SK-N-SH (cell line): ENCODE data around the gene TK2. TPM values are rescaled to one million over a fixed set of nuclear protein-coding genes. Genes with fewer than 3 reads are reported as not detected.

Experiments
- CTCF ChIA-PET: fragments of 300-600, 350-600 bp; formaldehyde crosslinking; extraction: SDS; loops from one replicate; lab custom pipeline; 2021; lab: Yijun Ruan, JAX
- POLR2A ChIA-PET: fragments of 350-600 bp; sonication (Branson Sonifier 250); formaldehyde crosslinking; extraction: SDS; loops from one replicate; lab custom pipeline; 2020; ENCODE audit warnings: antibody characterized with exemption, inconsistent platforms; lab: Yijun Ruan, JAX
- DNase-seq: peaks from one replicate; pipeline ENCODE4 v3.0.0; 2012
- H2AFZ ChIP-seq: fragments of 200-600 bp; sonication (generic); 2 replicates; pipeline ENCODE4 v1.8.1; 2016; ENCODE audit warnings: antibody characterized with exemption, mild to moderate bottlenecking, low read depth
- H3F3A ChIP-seq: fragments of 200-600 bp; sonication (generic); replicated peaks from 2 replicates; pipeline ENCODE3; 2016; ENCODE audit warnings: antibody characterized with exemption, mild to moderate bottlenecking; ENCODE audit not compliant: insufficient read depth
- H3K27ac ChIP-seq, 2 experiments: fragments of 200-500 bp in 1 of 2; fragments of 200-600 bp in 1 of 2; sonication (Bioruptor generic) in 1 of 2; sonication (generic), shearing (Covaris generic) in 1 of 2; 2 replicates each; pipeline versions ENCODE4 v1.5.1 to v1.6.1; 2014 to 2016; ENCODE audit warnings: low read depth in 2 of 2, inconsistent platforms in 1 of 2, low read length in 1 of 2, mild to moderate bottlenecking in 1 of 2, mixed read lengths in 1 of 2
- H3K27me3 ChIP-seq: fragments of 200-600 bp; sonication (generic), shearing (Covaris generic); 2 replicates; pipeline ENCODE4 v1.6.1; 2016; ENCODE audit warnings: mixed run types; ENCODE audit not compliant: insufficient read depth
- H3K36me3 ChIP-seq, 2 experiments: fragments of 200-500 bp in 1 of 2; fragments of 200-600 bp in 1 of 2; sonication (Bioruptor generic) in 1 of 2; sonication (generic) in 1 of 2; replicated peaks in 1 of 2; 2 replicates each; pipeline versions ENCODE3 to v1.5.1; 2014 to 2016; ENCODE audit warnings: low read length in 1 of 2, mild to moderate bottlenecking in 1 of 2; ENCODE audit not compliant: insufficient read depth in 2 of 2, control insufficient read depth in 1 of 2
- H3K4me1 ChIP-seq, 2 experiments: fragments of 200-500 bp in 1 of 2; fragments of 200-600 bp in 1 of 2; sonication (Bioruptor generic) in 1 of 2; sonication (generic), shearing (Covaris generic) in 1 of 2; 2 replicates each; pipeline versions ENCODE4 v1.5.1 to v1.6.1; 2014 to 2016; ENCODE audit warnings: low read depth in 1 of 2, low read length in 1 of 2, mixed run types in 1 of 2; ENCODE audit not compliant: insufficient read depth in 2 of 2, control insufficient read depth in 1 of 2
- H3K4me2 ChIP-seq: fragments of 200-600 bp; sonication (generic), shearing (Covaris generic); 2 replicates; pipeline ENCODE4 v1.6.1; 2017; ENCODE audit warnings: mixed run types
- H3K4me3 ChIP-seq, 2 experiments: fragments of 200-500 bp in 1 of 2; fragments of 200-600 bp in 1 of 2; sonication (Bioruptor generic) in 1 of 2; sonication (generic), shearing (Covaris generic) in 1 of 2; 2 replicates each; pipeline versions ENCODE4 v1.5.1 to v1.8.1; 2014 to 2016; ENCODE audit warnings: low read depth in 2 of 2, inconsistent platforms in 1 of 2, low read length in 1 of 2, mild to moderate bottlenecking in 1 of 2, mixed read lengths in 1 of 2, moderate library complexity in 1 of 2
- H3K79me2 ChIP-seq: fragments of 200-600 bp; sonication (generic); 2 replicates; pipeline ENCODE4 v1.8.1; 2017; ENCODE audit warnings: mild to moderate bottlenecking; ENCODE audit not compliant: insufficient read depth
- H3K9ac ChIP-seq: fragments of 200-600 bp; sonication (generic); 2 replicates; pipeline ENCODE4 v1.6.1; 2017; ENCODE audit warnings: mixed run types
- H3K9me2 ChIP-seq: fragments of 200-600 bp; sonication (generic); 2 replicates; pipeline ENCODE4 v1.6.1; 2017; ENCODE audit warnings: mixed run types
- H3K9me3 ChIP-seq: fragments of 200-600 bp; sonication (generic); 2 replicates; pipeline ENCODE4 v1.6.1; 2017; ENCODE audit warnings: mixed run types, mild to moderate bottlenecking, moderate library complexity
- H4K20me1 ChIP-seq: fragments of 200-600 bp; sonication (generic); 2 replicates; pipeline ENCODE4 v1.6.1; 2017; ENCODE audit warnings: mild to moderate bottlenecking, mixed run types; ENCODE audit not compliant: insufficient read depth
- CHD2 ChIP-seq: fragments of 150-350 bp; IDR thresholded peaks from 2 replicates; pipeline ENCODE4 v1.6.1; 2018; ENCODE audit warnings: low read length; ENCODE audit not compliant: partially characterized antibody
- ELF1 ChIP-seq: IDR thresholded peaks from 2 replicates; pipeline ENCODE4 v1.4.0; 2012
- EP300 ChIP-seq, 2 experiments: IDR thresholded peaks; 2 replicates each; pipeline versions ENCODE4 v1.4.0 to v1.6.1; 2012; ENCODE audit warnings: borderline replicate concordance in 1 of 2, low read depth in 1 of 2, low read length in 1 of 2
- FOSL2 ChIP-seq: IDR thresholded peaks from 2 replicates; pipeline ENCODE4 v1.4.0; 2012; ENCODE audit warnings: low read depth, mild to moderate bottlenecking, moderate library complexity, borderline replicate concordance
- FOXM1 ChIP-seq: IDR thresholded peaks from 2 replicates; pipeline ENCODE4 v1.4.0; 2012; ENCODE audit warnings: low read depth, mild to moderate bottlenecking
- JUND ChIP-seq: IDR thresholded peaks from 2 replicates; pipeline ENCODE4 v1.4.0; 2012
- MEF2A ChIP-seq: IDR thresholded peaks from 2 replicates; pipeline ENCODE4 v1.4.0; 2012; ENCODE audit warnings: low read depth, borderline replicate concordance
- NRF1 ChIP-seq: IDR thresholded peaks from 2 replicates; pipeline ENCODE4 v1.6.1; 2012; ENCODE audit warnings: low read depth, mild to moderate bottlenecking, low read length
- RAD21 ChIP-seq: IDR thresholded peaks from 2 replicates; pipeline ENCODE4 v1.6.1; 2012; ENCODE audit warnings: mild to moderate bottlenecking, low read length
- RCOR1 ChIP-seq: fragments of 150-350 bp; IDR thresholded peaks from 2 replicates; pipeline ENCODE4 v1.6.1; 2017; ENCODE audit warnings: antibody characterized with exemption, low read length
- RFX5 ChIP-seq: IDR thresholded peaks from 2 replicates; pipeline ENCODE4 v1.6.1; 2012; ENCODE audit warnings: mild to moderate bottlenecking, improper control_type of control experiment, low read length
- SMC3 ChIP-seq: IDR thresholded peaks from 2 replicates; pipeline ENCODE4 v1.6.1; 2012; ENCODE audit warnings: low read depth, low read length, improper control_type of control experiment
- TAF1 ChIP-seq: IDR thresholded peaks from 2 replicates; pipeline ENCODE4 v1.6.1; 2012; ENCODE audit warnings: low read depth, mild to moderate bottlenecking, low read length, moderate library complexity, borderline replicate concordance
- TCF12 ChIP-seq: IDR thresholded peaks from 2 replicates; pipeline ENCODE4 v1.4.0; 2012
- TEAD4 ChIP-seq: IDR thresholded peaks from 2 replicates; pipeline ENCODE4 v1.4.0; 2012; ENCODE audit warnings: mild to moderate bottlenecking, borderline replicate concordance; ENCODE audit not compliant: insufficient read depth
- USF2 ChIP-seq: fragments of 150-350 bp; IDR thresholded peaks from 2 replicates; pipeline ENCODE4 v1.6.1; 2017; ENCODE audit warnings: antibody characterized with exemption, low read length, low read depth, borderline replicate concordance
- WGBS: methylation state at CpG from one replicate; pipeline ENCODE4 v1.1.6; 2017; ENCODE audit warnings: low lambda C conversion rate; 5-methylcytosine and 5-hydroxymethylcytosine counted together
- polyA plus RNA-seq, 3 experiments: library from polyadenylated mRNA; depleted of rRNA; stranded (reverse); fragments of >200 nt; gene quantifications; 2 replicates each; pipeline ENCODE4 v1.2.3, GENCODE V29; 2012
- TF ChIP-seq, protein P1 (sequence below): fragments of 200-600 bp; sonication (generic); IDR thresholded peaks from 2 replicates; pipeline ENCODE4 v1.6.1; 2017; ENCODE audit warnings: antibody characterized with exemption, mild to moderate bottlenecking, moderate library complexity

The TK2 gene
- polyA plus RNA-seq, 1 of the 3 experiments (the other 2 are of a cell fraction): 25.2 TPM

DNA sequence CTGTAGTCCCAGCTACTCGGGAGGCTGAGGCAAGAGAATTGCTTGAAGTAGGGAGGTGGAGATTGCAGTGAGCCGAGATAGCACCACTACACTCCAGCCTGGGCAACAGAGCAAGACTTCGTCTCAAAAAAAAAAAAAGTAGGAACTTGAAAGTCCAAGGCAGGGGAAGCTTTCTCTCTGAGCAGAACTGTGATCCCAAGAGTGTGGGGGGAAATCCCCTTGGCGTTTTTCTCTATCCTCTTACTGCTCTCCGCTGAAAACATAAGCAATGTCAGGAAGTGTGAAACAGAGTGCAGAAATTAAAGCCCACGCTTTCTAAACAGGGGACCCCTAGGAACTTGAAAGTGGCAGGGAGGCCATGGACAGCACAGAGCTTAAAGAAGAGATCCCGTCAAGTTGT is 44.8 kb upstream of the TK2 start:
- H3K27ac ChIP-seq: no peak overlapping the region
- 72% methylated on average over 7 of the region's 7 CpGs for WGBS
- CTCF ChIA-PET: interaction anchor here (1.1 to 1.4 kb wide), 3 partner anchors 14 to 300 kb away, joined by 3 to 6 read pairs (median 3); no protein-coding TSS in a partner anchor
- no peaks in the 10 kb centered on the region for H3K36me3 ChIP-seq
- TF ChIP-seq ELF1 (no peak), TAF1 (no peak), RCOR1 (no peak), TCF12 (no peak), NRF1 (no peak), CHD2 (no peak), TEAD4 (no peak), SMC3 (no peak), MEF2A (no peak), FOXM1 (no peak), RFX5 (no peak)
- no peaks in the 10 kb centered on the region for H3K9me2 ChIP-seq
- H4K20me1 ChIP-seq: no peaks in the 10 kb centered on the region
- no peak overlapping the region for H3K9ac ChIP-seq
- H3K79me2 ChIP-seq: no peaks in the 10 kb centered on the region
- no peak overlapping the region for H3K4me3 ChIP-seq
- no peak overlapping the region for H2AFZ ChIP-seq
- H3K4me2 ChIP-seq: no peak overlapping the region
- no peaks in the 10 kb centered on the region for H3K27me3 ChIP-seq
- no peak for DNase-seq
- no peaks in the 10 kb centered on the region for H3F3A ChIP-seq
- H3K9me3 ChIP-seq: no peaks in the 10 kb centered on the region
- no peaks in the 10 kb centered on the region for H3K4me1 ChIP-seq
- POLR2A ChIA-PET: no interaction called here

DNA sequence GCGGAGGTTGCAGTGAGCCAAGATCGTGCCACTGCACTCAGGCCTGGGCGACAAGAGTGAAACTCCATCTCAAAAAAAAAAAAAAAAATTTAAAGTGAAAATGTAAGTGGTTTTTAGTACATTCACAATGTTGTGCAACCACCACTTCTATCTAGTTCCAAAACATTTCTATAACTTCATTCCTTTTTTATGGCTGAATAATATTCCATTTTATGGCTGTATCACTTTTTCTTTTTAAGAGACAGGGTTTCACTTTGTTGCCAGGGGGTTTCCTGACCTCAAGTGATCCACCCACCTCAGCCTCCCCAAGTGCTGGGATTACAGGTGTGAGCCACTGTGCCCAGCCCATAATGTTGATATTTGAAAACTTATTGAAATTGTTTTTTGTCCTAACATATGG is 42.9 kb upstream of the TK2 start:
- no peak for DNase-seq
- no peaks in the 10 kb centered on the region for H3K79me2 ChIP-seq
- no peak overlapping the region for H3K27ac ChIP-seq
- H3K9me3 ChIP-seq: no peaks in the 10 kb centered on the region
- H3K9me2 ChIP-seq: no peaks in the 10 kb centered on the region
- 96% methylated on average over 3 of the region's 3 CpGs for WGBS
- H3K4me3 ChIP-seq: no peak overlapping the region
- no peaks in the 10 kb centered on the region for H3K4me1 ChIP-seq
- H2AFZ ChIP-seq: no peak overlapping the region
- no peak overlapping the region for H3K9ac ChIP-seq
- H4K20me1 ChIP-seq: no peaks in the 10 kb centered on the region
- no peaks in the 10 kb centered on the region for H3F3A ChIP-seq
- ChIA-PET POLR2A (no interaction called here), CTCF (interaction anchor here (1.0 kb wide), 1 partner anchor 16 kb away, joined by 3 read pairs; no protein-coding TSS in a partner anchor)
- TF ChIP-seq CHD2: no peak
- TF ChIP-seq JUND: no peak
- no peak for TF ChIP-seq USF2
- H3K4me2 ChIP-seq: no peak overlapping the region
- no peaks in the 10 kb centered on the region for H3K36me3 ChIP-seq
- no peaks in the 10 kb centered on the region for H3K27me3 ChIP-seq

DNA sequence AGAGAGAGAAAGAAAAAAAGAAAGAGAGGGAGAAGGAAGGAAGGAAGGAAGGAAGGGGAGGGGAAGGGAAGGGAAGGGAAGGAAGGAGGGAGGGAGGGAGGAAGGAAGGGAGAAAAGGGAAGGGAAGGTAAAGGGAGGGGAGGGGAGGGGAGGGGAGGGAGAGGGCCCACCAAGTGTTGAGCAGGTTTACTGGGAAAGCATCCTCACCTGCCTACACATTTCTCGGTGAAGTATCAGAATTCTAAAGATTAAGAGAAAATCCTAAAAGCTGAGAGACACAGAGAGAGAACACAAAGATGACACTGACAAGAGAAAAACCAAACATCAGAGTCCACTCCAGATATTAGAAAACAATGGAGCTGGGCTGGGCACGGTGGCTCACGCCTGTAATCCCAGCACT is 42.3 kb upstream of the TK2 start:
- Histone ChIP-seq H3K27ac (no peak overlapping the region), H4K20me1 (no peaks in the 10 kb centered on the region), H3K9me2 (no peaks in the 10 kb centered on the region), H2AFZ (no peak overlapping the region), H3K9me3 (no peaks in the 10 kb centered on the region), H3K4me2 (no peak overlapping the region), H3K4me3 (no peak overlapping the region), H3K79me2 (no peaks in the 10 kb centered on the region), H3K9ac (no peak overlapping the region), H3K36me3 (no peaks in the 10 kb centered on the region), H3F3A (no peaks in the 10 kb centered on the region), H3K27me3 (no peaks in the 10 kb centered on the region), H3K4me1 (no peaks in the 10 kb centered on the region)
- 81% methylated on average over 3 of the region's 3 CpGs for WGBS
- CTCF ChIA-PET: no interaction called here
- TF ChIP-seq FOSL2 (no peak), RAD21 (no peak), EP300 (IDR thresholded peaks at IDR 0.05; ENCODE audit: borderline replicate concordance in 1 of 2, low read depth in 1 of 2, low read length in 1 of 2) (no peak)
- TF ChIP-seq, protein P1, sequence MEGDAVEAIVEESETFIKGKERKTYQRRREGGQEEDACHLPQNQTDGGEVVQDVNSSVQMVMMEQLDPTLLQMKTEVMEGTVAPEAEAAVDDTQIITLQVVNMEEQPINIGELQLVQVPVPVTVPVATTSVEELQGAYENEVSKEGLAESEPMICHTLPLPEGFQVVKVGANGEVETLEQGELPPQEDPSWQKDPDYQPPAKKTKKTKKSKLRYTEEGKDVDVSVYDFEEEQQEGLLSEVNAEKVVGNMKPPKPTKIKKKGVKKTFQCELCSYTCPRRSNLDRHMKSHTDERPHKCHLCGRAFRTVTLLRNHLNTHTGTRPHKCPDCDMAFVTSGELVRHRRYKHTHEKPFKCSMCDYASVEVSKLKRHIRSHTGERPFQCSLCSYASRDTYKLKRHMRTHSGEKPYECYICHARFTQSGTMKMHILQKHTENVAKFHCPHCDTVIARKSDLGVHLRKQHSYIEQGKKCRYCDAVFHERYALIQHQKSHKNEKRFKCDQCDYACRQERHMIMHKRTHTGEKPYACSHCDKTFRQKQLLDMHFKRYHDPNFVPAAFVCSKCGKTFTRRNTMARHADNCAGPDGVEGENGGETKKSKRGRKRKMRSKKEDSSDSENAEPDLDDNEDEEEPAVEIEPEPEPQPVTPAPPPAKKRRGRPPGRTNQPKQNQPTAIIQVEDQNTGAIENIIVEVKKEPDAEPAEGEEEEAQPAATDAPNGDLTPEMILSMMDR: no peak
- no peak for DNase-seq
- POLR2A ChIA-PET: no interaction called here
